ENCODE measurements around the gene BAZ1A. TPM values are rescaled to one million over a fixed set of nuclear protein-coding genes. Genes with fewer than 3 reads are reported as not detected.

Gene BAZ1A
- total RNA-seq, 2 donors from 2014 or later = 3.4 to 11.8 TPM

GRCh38 chr14:34911209-34912150, 36.3 kb upstream of the BAZ1A start:
- no peak overlapping the region for H3K27ac ChIP-seq
- no peak for DNase-seq (ENCODE audit: low spot score)
- no peak for TF ChIP-seq CTCF (IDR thresholded peaks at IDR 0.05)

GRCh38 chr14:34906287-34906686, 31.1 kb upstream of the BAZ1A start:
- TF ChIP-seq CTCF (IDR thresholded peaks at IDR 0.05) = no peak
- Histone ChIP-seq H3K4me1 (no peaks in the 10 kb centered on the region), H3K27ac (no peak overlapping the region), H3K4me3 (no peak overlapping the region), H3K36me3 (no peaks in the 10 kb centered on the region), H3K27me3 (no peaks in the 10 kb centered on the region), H3K9me3 (no peaks in the 10 kb centered on the region)
- DNase-seq (ENCODE audit: low spot score) = no peak

More at GRCh38 chr14:34911209-34912150, 36.3 kb upstream of the BAZ1A start:
- Histone ChIP-seq H3K4me1 (no peaks in the 10 kb centered on the region), H3K4me3 (no peak overlapping the region), H3K36me3 (no peaks in the 10 kb centered on the region), H3K9me3 (no peaks in the 10 kb centered on the region), H3K27me3 (no peaks in the 10 kb centered on the region)

GRCh38 chr14:34895277-34895676, 20.1 kb upstream of the BAZ1A start:
- no peak for DNase-seq (ENCODE audit: low spot score)

GRCh38 chr14:34890937-34891336, 15.8 kb upstream of the BAZ1A start:
- Histone ChIP-seq H3K27me3 (no peaks in the 10 kb centered on the region), H3K9me3 (no peaks in the 10 kb centered on the region)
- no peak for TF ChIP-seq CTCF (IDR thresholded peaks at IDR 0.05)

More at GRCh38 chr14:34895277-34895676, 20.1 kb upstream of the BAZ1A start:
- no peaks in the 10 kb centered on the region for H3K27me3 ChIP-seq
- no peak for TF ChIP-seq CTCF (IDR thresholded peaks at IDR 0.05)
- no peaks in the 10 kb centered on the region for H3K36me3 ChIP-seq
- no peak overlapping the region for H3K4me3 ChIP-seq
- H3K27ac ChIP-seq = no peak overlapping the region
- H3K4me1 ChIP-seq = no peaks in the 10 kb centered on the region
- no peaks in the 10 kb centered on the region for H3K9me3 ChIP-seq

GRCh38 chr14:34888186-34888585, 13.0 kb upstream of the BAZ1A start:
- H3K36me3 ChIP-seq = no peaks in the 10 kb centered on the region
- no peak overlapping the region for H3K27ac ChIP-seq
- no peaks in the 10 kb centered on the region for H3K27me3 ChIP-seq
- TF ChIP-seq CTCF (IDR thresholded peaks at IDR 0.05) = no peak
- H3K4me1 ChIP-seq = no peaks in the 10 kb centered on the region
- no peaks in the 10 kb centered on the region for H3K9me3 ChIP-seq
- DNase-seq (ENCODE audit: low spot score) = no peak
- no peak overlapping the region for H3K4me3 ChIP-seq

More at GRCh38 chr14:34890937-34891336, 15.8 kb upstream of the BAZ1A start:
- Histone ChIP-seq H3K4me1 (no peaks in the 10 kb centered on the region), H3K4me3 (no peak overlapping the region), H3K36me3 (no peaks in the 10 kb centered on the region), H3K27ac (no peak overlapping the region)
- DNase-seq (ENCODE audit: low spot score) = no peak

All from right atrium auricular region (tissue), 2 donors.